H1 (cell line): ENCODE measurements around the gene YOD1. TPM values are rescaled to one million over a fixed set of nuclear protein-coding genes. Genes with fewer than 3 reads are reported as not detected.
A peak's percentile ranks its signal among the peaks of the same experiment; 100 is the strongest.

Experiments used
- CTCF ChIA-PET: fragments of 300-600 bp; sonication (Branson Sonifier 250); formaldehyde crosslinking; loops from one replicate; lab custom pipeline; 2021; ENCODE audit not compliant: partially characterized antibody; lab: Charles Lee
- POLR2A ChIA-PET: fragments of 300-600 bp; sonication (Branson Sonifier 250); formaldehyde crosslinking; loops from one replicate; lab custom pipeline; 2021; ENCODE audit warnings: inconsistent platforms; ENCODE audit not compliant: partially characterized antibody; lab: Charles Lee
- DNase-seq, 2 experiments: peaks; one replicate each; pipeline versions ENCODE4 v3.0.0 to v3.0.0-alpha.2; 2010 to 2022; ENCODE audit warnings: low spot score in 2 of 2, low read depth in 1 of 2, mixed read lengths in 1 of 2
- FAIRE-seq: peaks from 2 replicates; lab custom pipeline; 2011; peaks lifted over from hg19 to GRCh38; lab: Jason Lieb, UNC
- H2AFZ ChIP-seq: 2 replicates; pipeline ENCODE4 v1.8.1; 2012; ENCODE audit warnings: low read length, inconsistent platforms
- H2AK5ac ChIP-seq: 2 replicates; pipeline ENCODE4 v1.6.1; 2013; ENCODE audit warnings: low read depth, low read length
- H2BK120ac ChIP-seq: replicated peaks from 2 replicates; pipeline ENCODE3; 2013; ENCODE audit warnings: low read depth, low read length, inconsistent platforms
- H2BK12ac ChIP-seq: 2 replicates; pipeline ENCODE4 v1.6.1; 2013; ENCODE audit warnings: low read depth, low read length
- H2BK15ac ChIP-seq: 2 replicates; pipeline ENCODE4 v1.6.1; 2013; ENCODE audit warnings: low read length
- H2BK20ac ChIP-seq: 2 replicates; pipeline ENCODE4 v1.6.1; 2013; ENCODE audit warnings: low read length
- H2BK5ac ChIP-seq: 2 replicates; pipeline ENCODE4 v1.6.1; 2013; ENCODE audit warnings: low read depth, low read length
- H3K14ac ChIP-seq: 2 replicates; pipeline ENCODE4 v1.6.1; 2013; ENCODE audit warnings: inconsistent platforms; ENCODE audit not compliant: insufficient read length
- H3K18ac ChIP-seq: 2 replicates; pipeline ENCODE4 v1.6.1; 2013; ENCODE audit warnings: low read length; ENCODE audit errors: extremely low read depth
- H3K23ac ChIP-seq: 2 replicates; pipeline ENCODE4 v1.6.1; 2013; ENCODE audit warnings: inconsistent platforms; ENCODE audit not compliant: insufficient read length
- H3K23me2 ChIP-seq: 2 replicates; pipeline ENCODE4 v1.6.1; 2013; ENCODE audit warnings: low read depth, low read length
- H3K27ac ChIP-seq: 2 replicates; pipeline ENCODE4 v1.6.1; 2011; ENCODE audit warnings: low read depth, low read length, inconsistent platforms
- H3K27me3 ChIP-seq, 4 experiments: replicated peaks in 1 of 4; 1 replicate in 1 of 4; 2 replicates in 3 of 4; pipeline versions ENCODE4 v1.6.1 to v1.8.1; 2011 to 2013; ENCODE audit warnings: low read length in 3 of 4, mild to moderate bottlenecking in 3 of 4, inconsistent platforms in 2 of 4, mixed read lengths in 2 of 4, moderate library complexity in 1 of 4; ENCODE audit not compliant: control insufficient read depth in 3 of 4, insufficient read depth in 3 of 4; ENCODE audit errors: extremely low read depth in 1 of 4
- H3K36me3 ChIP-seq, 4 experiments: 2 replicates each; pipeline versions ENCODE4 v1.6.1 to v1.8.1; 2011 to 2013; ENCODE audit warnings: mild to moderate bottlenecking in 4 of 4, low read length in 3 of 4, moderate library complexity in 2 of 4, control low read depth in 1 of 4, inconsistent platforms in 1 of 4; ENCODE audit not compliant: insufficient read depth in 4 of 4, control insufficient read depth in 2 of 4
- H3K4ac ChIP-seq: replicated peaks from 2 replicates; pipeline ENCODE3; 2013; ENCODE audit warnings: low read length, low read depth, mixed read lengths, inconsistent platforms; ENCODE audit not compliant: insufficient read length
- H3K4me1 ChIP-seq, 4 experiments: replicated peaks in 1 of 4; 1 replicate in 1 of 4; 2 replicates in 3 of 4; pipeline versions ENCODE4 v1.6.1 to v1.8.1; 2011 to 2013; ENCODE audit warnings: low read length in 3 of 4, inconsistent platforms in 2 of 4, mixed read lengths in 1 of 4; ENCODE audit not compliant: insufficient read depth in 4 of 4, control insufficient read depth in 3 of 4
- H3K4me2 ChIP-seq, 2 experiments: 2 replicates each; pipeline versions ENCODE4 v1.6.1 to v1.8.1; 2011 to 2013; ENCODE audit warnings: low read depth in 2 of 2, low read length in 2 of 2, control low read depth in 1 of 2, inconsistent platforms in 1 of 2, mild to moderate bottlenecking in 1 of 2; ENCODE audit not compliant: insufficient read depth in 1 of 2
- H3K4me3 ChIP-seq, 4 experiments: fragments of 200-600, 300-600 bp in 1 of 4; sonication (generic), shearing (Covaris generic), sonication (Bioruptor Twin) in 1 of 4; 2 replicates each; pipeline versions ENCODE4 v1.5.1 to v1.8.1; 2011 to 2016; ENCODE audit warnings: low read length in 4 of 4, low read depth in 3 of 4, control low read depth in 2 of 4, inconsistent platforms in 2 of 4, mild to moderate bottlenecking in 2 of 4, mixed read lengths in 1 of 4, moderate library complexity in 1 of 4; ENCODE audit not compliant: insufficient read depth in 2 of 4; ENCODE audit errors: extremely low read depth in 1 of 4
- H3K56ac ChIP-seq: replicated peaks from 2 replicates; pipeline ENCODE3; 2013; ENCODE audit warnings: low read depth, mild to moderate bottlenecking, mixed read lengths, low read length, inconsistent platforms; ENCODE audit not compliant: insufficient read length
- H3K79me1 ChIP-seq: 2 replicates; pipeline ENCODE4 v1.6.1; 2013; ENCODE audit warnings: low read depth, low read length, control low read depth
- H3K79me2 ChIP-seq, 2 experiments: 2 replicates each; pipeline versions ENCODE4 v1.6.1 to v1.8.1; 2012 to 2013; ENCODE audit warnings: low read length in 2 of 2, mild to moderate bottlenecking in 2 of 2, inconsistent platforms in 1 of 2; ENCODE audit not compliant: insufficient read depth in 2 of 2, control insufficient read depth in 1 of 2
- H3K9ac ChIP-seq, 4 experiments: replicated peaks in 1 of 4; 1 replicate in 1 of 4; 2 replicates in 3 of 4; pipeline versions ENCODE4 v1.6.1 to v1.8.1; 2011 to 2013; ENCODE audit warnings: low read depth in 3 of 4, low read length in 3 of 4, control low read depth in 2 of 4, mild to moderate bottlenecking in 2 of 4, moderate library complexity in 2 of 4, inconsistent platforms in 1 of 4; ENCODE audit errors: extremely low read depth in 1 of 4
- H3K9me3 ChIP-seq, 2 experiments: 2 replicates each; pipeline versions ENCODE4 v1.6.1 to v1.8.1; 2012 to 2013; ENCODE audit warnings: mild to moderate bottlenecking in 2 of 2, moderate library complexity in 2 of 2, control low read depth in 1 of 2, inconsistent platforms in 1 of 2, low read depth in 1 of 2, low read length in 1 of 2, mixed read lengths in 1 of 2; ENCODE audit not compliant: insufficient read depth in 2 of 2
- H4K20me1 ChIP-seq, 2 experiments: replicated peaks in 1 of 2; 2 replicates each; pipeline versions ENCODE3 to v1.8.1; 2011 to 2013; ENCODE audit warnings: inconsistent platforms in 2 of 2, low read length in 2 of 2, mild to moderate bottlenecking in 1 of 2; ENCODE audit not compliant: insufficient read depth in 2 of 2, control insufficient read depth in 1 of 2
- H4K5ac ChIP-seq: 2 replicates; pipeline ENCODE4 v1.6.1; 2013; ENCODE audit warnings: low read length, low read depth, mixed read lengths, inconsistent platforms; ENCODE audit not compliant: insufficient read length
- H4K8ac ChIP-seq: 2 replicates; pipeline ENCODE4 v1.8.0; 2013; ENCODE audit warnings: mild to moderate bottlenecking, moderate library complexity, low read length, inconsistent platforms; ENCODE audit not compliant: insufficient read depth; ENCODE audit errors: extremely low read depth
- H4K91ac ChIP-seq: replicated peaks from 2 replicates; pipeline ENCODE3; 2013; ENCODE audit warnings: low read length, mixed read lengths, inconsistent platforms; ENCODE audit not compliant: insufficient read length
- HDAC6 ChIP-seq: IDR thresholded peaks from one replicate; pipeline ENCODE4 v1.7.1; 2012; ENCODE audit warnings: low read depth, mild to moderate bottlenecking, inconsistent platforms, low read length, moderate library complexity
- RAD21 ChIP-seq, 2 experiments: IDR thresholded peaks in 1 of 2; conservative IDR thresholded peaks in 1 of 2; 2 replicates each; pipeline ENCODE4 v1.6.1; 2011; ENCODE audit warnings: low read depth in 2 of 2, low read length in 2 of 2, improper control_type of control experiment in 1 of 2, inconsistent platforms in 1 of 2, mild to moderate bottlenecking in 1 of 2, moderate library complexity in 1 of 2
- TBP ChIP-seq: IDR thresholded peaks from 2 replicates; pipeline ENCODE4 v1.6.1; 2011; ENCODE audit warnings: low read depth, low read length, improper control_type of control experiment
- WGBS, 2 experiments: shearing (Covaris generic) in 1 of 2; methylation state at CpG; one replicate each; pipeline versions ENCODE4 v1.1.6 to v1.1.7; 2013 to 2015; ENCODE audit warnings: low lambda C conversion rate in 2 of 2, mixed read lengths in 2 of 2, inconsistent platforms in 1 of 2, low coverage in 1 of 2, missing lambda C conversion rate in 1 of 2; ENCODE audit not compliant: insufficient replicate concordance in 2 of 2, insufficient coverage in 1 of 2, insufficient read length in 1 of 2; ENCODE audit errors: extremely low coverage in 1 of 2, missing lambda C conversion rate in 1 of 2; 5-methylcytosine and 5-hydroxymethylcytosine counted together
- polyA plus RNA-seq, 7 experiments: library from polyadenylated mRNA; depleted of rRNA in 3 of 7; stranded (reverse) in 5 of 7; unstranded in 2 of 7; fragments of >200 nt in 5 of 7; fragments of 200-250 nt in 2 of 7; gene quantifications; 1 replicate in 5 of 7; 2 replicates in 1 of 7; 4 replicates in 1 of 7; pipeline versions ENCODE4 v1.2.1 to v1.2.3, GENCODE V29; 2011 to 2013; ENCODE audit warnings: missing spikeins in 2 of 7, mixed read lengths in 2 of 7
- total RNA-seq: library from RNA; stranded (reverse); fragmentation: NEBNext Ultra II Directional; extraction: Animal tissue kit (Norgen Biotek cat#: 25700); gene quantifications from 2 replicates; pipeline ENCODE4 v1.2.1, GENCODE V29; 2021

The YOD1 gene
- total and polyA plus RNA-seq, 2 of the 8 experiments (the other 6 are each of a cell fraction or from before 2014, with no cell fraction given), result 1.9 to 11.8 TPM

- Histone ChIP-seq H4K91ac (no peak overlapping the region), H3K4me3 (no peak overlapping the region), H3K23me2 (no peaks in the 10 kb centered on the region), H3K18ac (no peak overlapping the region), H4K8ac (peak overlapping the region; percentile 29; the same call in 1 of the 2 replicates), H3K27ac (no peak overlapping the region), H2BK12ac (no peak overlapping the region), H2BK5ac (no peak overlapping the region), H4K5ac (no peak overlapping the region), H3K36me3 (peaks cover 0 to 2% (median 0%) of the 10 kb centered on the region in 4 experiments; a peak in 2 of 8 replicates), H3K4me1 (peaks cover 3 to 11% (median 5%) of the 10 kb centered on the region in 4 experiments; a peak in 6 of 7 replicates), H2BK15ac (no peak overlapping the region), H2AK5ac (no peak overlapping the region), H3K23ac (no peak overlapping the region), H3K4me2 (no peak overlapping the region), H3K27me3 (no peaks in the 10 kb centered on the region), H4K20me1 (no peaks in the 10 kb centered on the region), H2BK20ac (no peak overlapping the region), H3K79me1 (no peaks in the 10 kb centered on the region), H3K79me2 (no peaks in the 10 kb centered on the region), H3K14ac (no peak overlapping the region), H3K9ac (no peak overlapping the region), H3K9me3 (no peaks in the 10 kb centered on the region), H2AFZ (no peak overlapping the region), H2BK120ac (no peak overlapping the region), H3K56ac (no peak overlapping the region), H3K4ac (no peak overlapping the region)
- DNase-seq (no peak), FAIRE-seq (no peak)
- 80% methylated on average over 8 of the region's 8 CpGs; no CpG with 5 or more reads in 1 of the 2 experiments for WGBS, 2 experiments
- CTCF ChIA-PET, result interaction anchor here (0.8 to 10.5 kb wide), 6 partner anchors 11 to 296 kb away, joined by 3 to 122 read pairs (median 6); partner anchors contain the start of gene YOD1
- no peak for TF ChIP-seq RAD21 (IDR thresholded peaks at IDR 0.05 in 1 of 2, conservative IDR thresholded peaks at IDR 0.05 in 1 of 2; ENCODE audit: low read depth in 2 of 2, low read length in 2 of 2)
- no peak for TF ChIP-seq HDAC6
- no peak for TF ChIP-seq TBP
- POLR2A ChIA-PET, result interaction anchor here (1.1 kb wide), 1 partner anchor 7 kb away, joined by 3 read pairs; no protein-coding TSS in a partner anchor
Measured at GRCh38 chr1:207022996-207023679, 27.9 kb downstream of the YOD1 start.
